Measurements from ENCODE around the gene PACSIN1.

PACSIN1 gene

DNA sequence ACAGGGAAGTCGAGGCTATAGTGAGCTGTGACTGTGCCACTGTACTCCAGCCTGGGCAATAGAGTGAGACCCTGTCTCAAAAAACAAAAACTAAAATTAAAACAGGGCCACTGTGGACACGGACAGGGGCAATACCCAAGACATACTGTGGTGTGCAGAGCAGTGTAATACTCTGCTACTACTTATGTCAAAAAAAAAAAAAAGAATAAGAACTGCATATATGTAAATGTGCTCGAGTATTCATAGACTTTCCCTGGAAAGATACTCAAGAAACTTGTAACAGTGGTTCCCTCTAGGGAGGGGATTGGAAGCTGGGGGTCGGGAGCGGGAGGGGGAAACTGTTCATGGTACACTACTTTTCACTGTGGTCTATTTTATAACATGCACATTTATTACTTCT lies 74.3 kb downstream of the PACSIN1 start:
- TF ChIP-seq GATA3 (IDR thresholded peaks at IDR 0.05; ENCODE audit: low read depth, low read length) (no peak), GATA2 (IDR thresholded peaks at IDR 0.05; ENCODE audit: low read depth, low read length) (no peak)

GRCh38 chr6:34540841-34541240 lies 75.0 kb downstream of the PACSIN1 start:
- TF ChIP-seq GATA3 (IDR thresholded peaks at IDR 0.05; ENCODE audit: low read depth, low read length) (no peak), GATA2 (IDR thresholded peaks at IDR 0.05; ENCODE audit: low read depth, low read length) (no peak)

DNA sequence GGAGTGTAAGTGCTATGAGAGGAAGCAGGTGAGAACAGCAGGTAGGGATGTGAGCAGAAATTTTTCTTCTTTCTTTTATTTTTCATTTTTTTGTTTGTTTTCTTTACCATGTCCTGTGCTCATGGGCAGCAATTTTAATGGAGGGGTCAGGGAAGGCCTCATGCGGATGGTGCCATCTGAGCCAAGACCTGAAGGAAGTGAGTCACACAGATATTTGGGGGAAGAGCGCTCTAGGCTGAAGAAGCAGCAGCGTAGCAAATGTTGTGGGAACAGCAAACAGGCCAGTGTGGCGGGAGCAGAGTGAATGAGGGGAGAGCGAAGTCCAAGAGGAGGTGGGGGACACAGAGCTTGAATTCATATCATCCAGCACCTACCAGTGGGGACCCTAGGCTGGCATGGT lies 77.5 kb downstream of the PACSIN1 start:
- TF ChIP-seq GATA3 (IDR thresholded peaks at IDR 0.05; ENCODE audit: low read depth, low read length), result no peak
- no peak for TF ChIP-seq GATA2 (IDR thresholded peaks at IDR 0.05; ENCODE audit: low read depth, low read length)

GRCh38 chr6:34544052-34544604 lies 78.3 kb downstream of the PACSIN1 start:
- TF ChIP-seq GATA3 (IDR thresholded peaks at IDR 0.05; ENCODE audit: low read depth, low read length), result no peak
- TF ChIP-seq GATA2 (IDR thresholded peaks at IDR 0.05; ENCODE audit: low read depth, low read length), result no peak

GRCh38 chr6:34544776-34545471 lies 79.0 kb downstream of the PACSIN1 start:
- no peak for TF ChIP-seq GATA3 (IDR thresholded peaks at IDR 0.05; ENCODE audit: low read depth, low read length)
- TF ChIP-seq GATA2 (IDR thresholded peaks at IDR 0.05; ENCODE audit: low read depth, low read length), result no peak

DNA sequence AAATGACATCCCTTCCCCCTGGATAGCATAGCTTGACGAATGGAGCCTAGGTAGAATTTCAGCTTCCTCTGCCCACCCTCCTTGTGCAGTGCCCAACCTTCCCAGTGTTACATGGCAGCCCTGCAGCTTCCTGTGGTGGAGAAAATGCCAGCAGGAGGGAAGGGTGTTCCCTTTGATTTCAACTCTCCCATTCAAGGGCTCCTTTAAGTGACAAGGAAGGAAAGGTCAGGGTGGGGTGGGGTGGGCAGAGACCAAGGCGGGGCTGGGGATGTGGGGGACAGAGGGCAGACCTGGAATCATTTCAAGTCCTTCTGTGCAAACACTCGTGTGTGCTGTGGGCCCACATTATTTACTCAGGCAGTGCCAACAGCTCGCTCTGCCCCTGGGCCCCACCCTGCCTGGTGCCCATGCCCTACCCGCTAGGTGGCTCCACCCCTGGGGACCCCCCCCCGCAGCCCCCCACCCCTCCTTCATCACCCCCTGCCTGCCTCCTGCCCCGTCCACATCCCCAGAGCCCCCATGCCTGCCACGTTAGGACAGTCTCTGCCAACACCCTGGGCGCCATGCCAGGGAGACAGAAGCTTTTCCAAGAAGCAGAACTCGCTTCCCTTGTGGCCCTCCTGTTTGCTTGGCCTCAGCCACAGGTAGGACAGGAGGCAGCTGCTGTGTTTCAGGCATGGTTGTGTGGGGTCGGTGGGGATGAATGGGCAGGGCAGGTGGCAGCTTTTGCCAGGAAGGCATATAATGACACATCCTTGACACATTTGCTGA lies 80.9 kb downstream of the PACSIN1 start:
- TF ChIP-seq GATA3 (IDR thresholded peaks at IDR 0.05; ENCODE audit: low read depth, low read length) (no peak), GATA2 (IDR thresholded peaks at IDR 0.05; ENCODE audit: low read depth, low read length) (no peak)

GRCh38 chr6:34547701-34548644 lies 82.1 kb downstream of the PACSIN1 start:
- TF ChIP-seq GATA3 (IDR thresholded peaks at IDR 0.05; ENCODE audit: low read depth, low read length), result no peak

DNA sequence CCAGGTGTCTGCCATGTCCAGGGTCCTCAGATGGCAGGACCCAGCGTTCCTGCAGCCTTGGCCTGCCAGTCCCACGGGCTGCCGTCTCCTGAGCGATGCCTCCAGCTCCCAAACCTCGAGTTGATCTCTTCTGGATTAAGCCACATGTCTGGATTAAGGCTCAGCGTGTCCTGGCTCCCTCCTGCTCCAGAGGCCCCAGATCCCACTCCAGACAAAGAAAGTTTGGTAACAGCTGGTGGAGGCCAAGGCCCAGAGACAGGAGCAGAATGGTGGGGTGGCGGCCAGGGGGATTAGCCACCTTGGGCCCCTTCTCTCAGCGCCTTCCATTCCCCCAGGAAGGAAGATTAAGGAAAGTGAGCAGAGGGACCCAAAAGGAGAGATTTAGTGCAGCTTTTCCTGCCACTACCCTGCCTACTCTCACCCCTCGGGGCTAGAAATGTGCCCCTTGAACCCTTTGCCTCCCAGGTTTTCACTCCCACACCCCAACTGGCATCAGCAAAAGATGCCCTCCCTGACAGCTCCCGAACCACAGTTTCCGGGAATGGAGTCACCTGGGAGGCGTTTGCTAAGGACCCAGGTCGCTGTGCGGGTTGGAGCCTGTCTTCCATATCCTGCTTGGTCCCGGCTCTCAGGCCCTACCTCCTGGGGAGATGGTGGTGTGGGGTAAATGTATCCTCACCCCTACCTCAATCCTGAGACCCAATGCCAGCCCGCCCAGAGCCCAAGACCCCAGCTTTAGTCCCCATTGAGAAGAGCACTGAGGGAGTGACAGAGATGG lies 83.3 kb downstream of the PACSIN1 start:
- no peak for TF ChIP-seq GATA3 (IDR thresholded peaks at IDR 0.05; ENCODE audit: low read depth, low read length)
- no peak for TF ChIP-seq GATA2 (IDR thresholded peaks at IDR 0.05; ENCODE audit: low read depth, low read length)

- TF ChIP-seq GATA3 (IDR thresholded peaks at IDR 0.05; ENCODE audit: low read depth, low read length) (no peak), GATA2 (IDR thresholded peaks at IDR 0.05; ENCODE audit: low read depth, low read length) (no peak)
Measured at GRCh38 chr6:34549804-34550202, 83.9 kb downstream of the PACSIN1 start.

DNA sequence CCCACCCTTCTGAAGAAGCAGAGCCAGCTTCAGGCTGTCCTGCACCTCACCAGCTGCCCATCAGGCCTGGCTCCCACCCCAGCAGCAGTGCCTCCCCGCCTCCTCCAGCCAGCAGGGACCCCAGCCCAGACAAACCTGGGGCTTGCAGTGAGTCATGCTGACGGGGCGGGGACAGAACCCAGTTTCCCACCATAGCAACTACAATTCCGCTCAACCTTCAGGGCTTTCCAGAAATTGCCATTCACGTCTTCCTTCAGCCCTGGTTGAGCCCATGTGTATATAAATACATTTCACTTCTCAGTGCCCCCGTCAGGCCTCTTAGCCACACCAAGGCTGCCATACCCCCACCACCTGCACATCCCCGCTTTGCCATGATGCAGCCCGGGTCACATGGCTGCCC lies 85.8 kb downstream of the PACSIN1 start:
- TF ChIP-seq GATA2 (IDR thresholded peaks at IDR 0.05; ENCODE audit: low read depth, low read length) (no peak), GATA3 (IDR thresholded peaks at IDR 0.05; ENCODE audit: low read depth, low read length) (no peak)

- TF ChIP-seq GATA3 (IDR thresholded peaks at IDR 0.05; ENCODE audit: low read depth, low read length), result no peak
- TF ChIP-seq GATA2 (IDR thresholded peaks at IDR 0.05; ENCODE audit: low read depth, low read length), result no peak
Measured at GRCh38 chr6:34552620-34553019, 86.7 kb downstream of the PACSIN1 start.

DNA sequence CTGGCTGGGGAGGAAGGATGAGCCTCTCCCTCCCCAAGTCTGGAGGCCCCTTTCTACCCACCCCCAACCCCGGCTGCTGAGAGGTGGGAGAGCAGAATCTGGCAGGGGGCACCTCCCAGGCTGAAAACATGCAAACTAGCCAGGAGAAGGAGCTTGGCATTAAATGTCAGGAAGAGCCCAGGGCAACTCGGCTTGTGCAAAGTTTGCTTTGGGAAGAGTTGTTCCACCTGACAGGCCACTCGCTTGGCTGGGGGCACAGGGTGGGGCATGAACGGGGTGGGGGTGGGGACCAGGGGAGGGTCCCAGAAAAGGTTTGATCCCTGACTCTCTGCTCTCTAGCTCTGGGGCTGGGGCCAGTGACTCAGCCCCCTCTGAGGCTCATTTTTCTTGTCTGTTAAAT lies 87.3 kb downstream of the PACSIN1 start:
- TF ChIP-seq GATA3 (IDR thresholded peaks at IDR 0.05; ENCODE audit: low read depth, low read length) (no peak), GATA2 (IDR thresholded peaks at IDR 0.05; ENCODE audit: low read depth, low read length) (no peak)

GRCh38 chr6:34553750-34554149 lies 87.9 kb downstream of the PACSIN1 start:
- TF ChIP-seq GATA3 (IDR thresholded peaks at IDR 0.05; ENCODE audit: low read depth, low read length), result no peak
- no peak for TF ChIP-seq GATA2 (IDR thresholded peaks at IDR 0.05; ENCODE audit: low read depth, low read length)

All from SH-SY5Y (cell line).